WTC11 (cell line): ENCODE measurements around the gene COL4A3.

Source experiments
- MXD4 ChIP-seq: fragments of 250-450 bp; sonication (Bioruptor Pico); IDR thresholded peaks from 2 replicates; pipeline ENCODE4 v1.8.0; 2021; ENCODE audit warnings: mild to moderate bottlenecking, moderate library complexity, borderline replicate concordance
- SMAD3 ChIP-seq: sonication (generic); formaldehyde crosslinking; IDR thresholded peaks from 2 replicates; pipeline ENCODE4 v1.8.0; 2022; ENCODE audit warnings: missing genetic modification reagents, mild to moderate bottlenecking, borderline replicate concordance
- TF ChIP-seq, protein P1 (sequence below): fragments of 200-600 bp; IDR thresholded peaks from 2 replicates; pipeline ENCODE4 v1.8.0; 2022; ENCODE audit warnings: antibody characterized with exemption

DNA sequence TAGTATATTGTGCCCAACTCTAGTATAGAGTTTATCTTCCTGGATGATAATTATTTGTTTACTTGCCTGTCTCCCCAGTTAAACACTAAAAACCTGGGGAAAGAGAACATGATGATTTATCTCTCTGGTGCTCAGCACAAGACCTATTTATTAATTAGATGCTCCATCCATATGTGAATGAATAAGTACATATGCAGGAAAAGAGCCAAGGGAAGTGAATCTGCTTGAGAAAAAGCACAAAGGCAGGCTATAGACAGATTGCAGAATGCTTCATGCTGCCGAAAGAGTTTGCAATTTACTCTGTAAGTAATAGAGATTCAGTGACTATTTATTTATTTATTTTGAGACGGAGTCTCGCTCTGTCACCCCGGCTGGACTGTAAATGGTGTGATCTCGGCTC is 123.3 kb downstream of the COL4A3 start:
- TF ChIP-seq, protein P1, sequence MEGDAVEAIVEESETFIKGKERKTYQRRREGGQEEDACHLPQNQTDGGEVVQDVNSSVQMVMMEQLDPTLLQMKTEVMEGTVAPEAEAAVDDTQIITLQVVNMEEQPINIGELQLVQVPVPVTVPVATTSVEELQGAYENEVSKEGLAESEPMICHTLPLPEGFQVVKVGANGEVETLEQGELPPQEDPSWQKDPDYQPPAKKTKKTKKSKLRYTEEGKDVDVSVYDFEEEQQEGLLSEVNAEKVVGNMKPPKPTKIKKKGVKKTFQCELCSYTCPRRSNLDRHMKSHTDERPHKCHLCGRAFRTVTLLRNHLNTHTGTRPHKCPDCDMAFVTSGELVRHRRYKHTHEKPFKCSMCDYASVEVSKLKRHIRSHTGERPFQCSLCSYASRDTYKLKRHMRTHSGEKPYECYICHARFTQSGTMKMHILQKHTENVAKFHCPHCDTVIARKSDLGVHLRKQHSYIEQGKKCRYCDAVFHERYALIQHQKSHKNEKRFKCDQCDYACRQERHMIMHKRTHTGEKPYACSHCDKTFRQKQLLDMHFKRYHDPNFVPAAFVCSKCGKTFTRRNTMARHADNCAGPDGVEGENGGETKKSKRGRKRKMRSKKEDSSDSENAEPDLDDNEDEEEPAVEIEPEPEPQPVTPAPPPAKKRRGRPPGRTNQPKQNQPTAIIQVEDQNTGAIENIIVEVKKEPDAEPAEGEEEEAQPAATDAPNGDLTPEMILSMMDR = no peak
- TF ChIP-seq MXD4 (CRISPR knock-in tag) = no peak
- no peak for TF ChIP-seq SMAD3 (CRISPR knock-in tag)
